ENCODE data around the gene BEGAIN. TPM values are rescaled to one million over a fixed set of nuclear protein-coding genes. Genes with fewer than 3 reads are reported as not detected.

The BEGAIN gene
- total RNA-seq, 1 experiment from 2014 or later: 18.6 TPM

DNA sequence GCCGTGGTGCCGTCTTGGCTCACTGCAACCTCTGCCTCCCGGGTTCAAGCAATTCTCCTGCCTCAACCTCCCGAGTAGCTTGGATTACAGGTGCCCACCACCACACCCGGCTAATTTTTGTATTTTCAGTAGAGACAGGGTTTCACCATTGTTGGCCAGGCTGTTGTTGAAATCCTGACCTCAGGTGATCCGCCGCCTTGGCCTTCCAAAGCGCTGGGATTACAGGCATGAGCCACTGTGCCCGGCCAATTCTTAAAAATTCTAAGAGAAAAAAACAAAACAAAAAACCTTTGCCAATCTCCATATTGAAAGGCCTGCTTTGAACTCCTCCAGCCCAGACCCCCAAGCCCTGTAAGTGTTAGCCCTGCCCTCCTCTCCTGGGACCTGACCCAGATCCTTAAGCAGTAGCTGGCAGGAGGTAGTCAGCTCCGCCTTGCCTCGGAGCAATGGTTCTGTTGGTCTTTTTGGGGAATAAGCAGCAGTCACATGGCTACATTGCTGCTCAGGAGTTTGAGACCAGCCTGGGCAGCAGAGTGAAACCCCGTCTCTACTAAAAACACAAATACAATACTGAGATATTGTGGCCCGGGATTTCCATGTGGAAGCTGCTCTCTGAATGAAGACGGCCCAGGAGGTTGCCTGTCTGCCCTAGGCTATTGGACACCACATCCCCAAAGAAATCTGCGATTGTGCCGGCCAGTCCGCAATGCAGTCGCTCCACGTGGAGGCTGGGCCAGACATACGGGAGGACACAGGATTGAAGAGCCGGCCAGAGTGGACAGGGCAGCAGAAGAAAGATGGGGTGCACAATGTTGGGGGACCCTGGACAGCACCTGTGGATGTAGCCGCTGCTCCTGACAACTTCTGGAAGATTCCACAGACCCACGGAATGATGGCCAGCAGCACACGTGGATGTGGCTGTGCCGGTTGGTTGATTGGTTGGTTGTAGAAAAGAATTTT lies 28.8 kb upstream of the BEGAIN start:
- no peak for DNase-seq (ENCODE audit: low read depth)

DNA sequence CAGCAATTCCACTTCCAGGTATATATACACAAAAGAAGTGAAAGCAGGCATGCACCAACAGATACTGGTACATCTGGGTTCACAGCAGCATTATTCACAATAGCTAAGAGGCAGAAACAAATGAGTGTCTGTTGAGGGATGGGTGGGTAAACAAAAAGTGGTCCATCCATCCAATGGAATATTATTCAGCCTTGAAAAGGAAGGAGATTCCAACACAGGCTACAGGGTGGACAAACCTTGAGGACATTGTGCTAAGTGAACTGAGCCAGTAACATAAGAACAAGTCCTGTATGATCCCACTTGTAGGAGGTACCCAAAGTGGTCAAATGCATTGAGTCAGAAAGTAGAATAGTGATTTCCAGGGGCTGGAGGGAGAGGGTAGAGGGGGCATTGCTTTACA lies 27.6 kb upstream of the BEGAIN start:
- no peak for DNase-seq (ENCODE audit: low read depth)

DNA sequence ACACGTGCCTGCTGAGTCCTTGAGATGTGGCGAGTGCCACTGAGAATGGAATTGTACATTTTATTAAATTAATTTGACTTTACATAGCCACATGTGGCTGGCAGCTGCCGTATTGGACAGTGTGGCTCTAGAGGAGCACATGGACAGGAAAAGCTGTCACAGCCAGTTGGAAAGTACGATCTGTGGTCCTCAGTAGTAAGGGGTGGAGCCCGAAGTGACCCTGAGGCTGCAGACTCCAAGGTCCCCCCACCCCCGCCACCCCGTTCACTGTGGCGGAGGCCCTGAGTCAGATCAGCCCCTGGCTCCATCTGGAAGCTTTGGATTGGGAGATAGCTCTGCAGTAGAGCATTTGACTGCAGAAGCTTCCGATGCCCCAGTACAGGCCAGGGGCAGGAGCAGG lies 25.8 kb upstream of the BEGAIN start:
- no peak for DNase-seq (ENCODE audit: low read depth)

GRCh38 chr14:100611811-100612480 lies 24.7 kb upstream of the BEGAIN start:
- no peak for DNase-seq (ENCODE audit: low read depth)

- peak; percentile 91 for DNase-seq (ENCODE audit: low read depth)
These were observed 23.4 kb upstream of the BEGAIN start for GRCh38 chr14:100610511-100611217.

GRCh38 chr14:100609941-100610391 lies 22.7 kb upstream of the BEGAIN start:
- no peak for DNase-seq (ENCODE audit: low read depth)

DNA sequence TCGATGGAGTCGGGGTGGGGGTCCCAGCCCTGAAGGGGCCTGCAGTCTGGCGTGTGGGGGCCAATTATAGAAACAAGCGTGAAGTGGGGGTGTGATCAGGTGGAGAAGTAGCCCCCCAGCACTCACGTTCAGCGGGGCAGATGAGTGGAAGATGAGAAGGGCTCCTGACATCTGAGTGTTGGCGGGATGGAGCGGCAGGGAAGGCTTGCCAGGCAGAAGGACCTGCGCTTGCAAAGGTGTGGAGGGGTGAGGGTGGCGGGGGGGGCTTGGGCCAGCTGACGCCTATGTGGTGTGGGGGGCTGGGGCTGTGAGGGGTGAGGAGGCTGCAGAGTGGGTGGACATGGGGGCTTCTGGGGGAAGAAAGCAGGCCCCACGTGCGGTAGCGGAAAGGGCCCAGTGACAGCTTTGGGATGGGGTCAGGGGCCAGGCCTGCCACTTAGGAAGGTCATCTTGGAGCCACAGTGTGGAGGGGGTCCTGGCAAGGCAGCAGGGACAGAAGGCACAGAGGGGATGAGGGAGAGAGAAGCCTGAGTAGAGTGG lies 22.2 kb upstream of the BEGAIN start:
- DNase-seq (ENCODE audit: low read depth): no peak

GRCh38 chr14:100608586-100609330 lies 21.5 kb upstream of the BEGAIN start:
- no peak for DNase-seq (ENCODE audit: low read depth)

- DNase-seq (ENCODE audit: low read depth): no peak
These were observed 20.8 kb upstream of the BEGAIN start for GRCh38 chr14:100608064-100608463.

- no peak for DNase-seq (ENCODE audit: low read depth)
These were observed 20.4 kb upstream of the BEGAIN start for GRCh38 chr14:100607611-100607956.

DNA sequence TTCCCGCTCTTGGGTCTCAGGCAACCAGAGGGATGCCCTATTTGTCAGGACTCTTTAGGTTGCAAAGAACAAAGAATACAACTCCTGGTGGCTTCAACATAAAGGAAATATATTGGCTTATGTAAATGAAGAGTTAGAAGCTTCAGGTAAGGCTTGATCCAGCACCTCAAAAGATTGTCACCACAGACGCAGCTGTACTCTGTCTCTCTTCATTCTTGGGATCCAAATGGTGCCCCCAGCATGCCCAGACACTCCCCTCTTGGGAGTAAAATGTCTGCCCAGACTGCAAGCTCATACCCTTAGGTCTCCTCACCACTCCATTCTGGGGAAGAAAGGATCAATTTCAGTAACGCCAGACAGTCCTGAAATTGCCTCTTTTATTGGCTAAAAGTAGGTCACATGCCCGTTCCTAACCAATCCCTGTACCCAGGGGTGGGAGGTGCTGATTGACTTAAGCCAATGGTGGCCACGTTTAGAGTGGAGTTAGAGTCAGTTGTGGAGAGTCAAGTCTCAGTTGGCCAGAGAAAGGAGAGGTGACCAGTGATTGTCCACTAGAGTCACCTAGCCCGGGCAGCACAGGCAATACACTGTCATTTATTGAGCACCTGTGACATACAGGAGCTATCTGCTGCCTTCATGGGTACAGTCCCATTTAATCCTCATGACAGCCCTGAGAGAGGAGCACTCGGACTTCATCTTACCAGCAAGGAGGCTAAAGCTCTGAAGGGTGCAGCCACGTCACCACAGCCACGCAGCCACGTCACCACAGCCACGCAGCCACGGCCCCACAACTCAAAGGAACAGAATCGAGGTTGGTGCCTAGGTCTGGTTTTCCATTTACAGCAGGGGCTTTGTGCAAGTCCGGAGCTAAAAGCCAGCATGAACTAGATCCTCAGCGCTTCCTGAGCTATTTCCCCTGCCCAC lies 19.7 kb upstream of the BEGAIN start:
- no peak for DNase-seq (ENCODE audit: low read depth)

GRCh38 chr14:100605706-100606686 lies 18.8 kb upstream of the BEGAIN start:
- peak; percentile 57 for DNase-seq (ENCODE audit: low read depth)

DNA sequence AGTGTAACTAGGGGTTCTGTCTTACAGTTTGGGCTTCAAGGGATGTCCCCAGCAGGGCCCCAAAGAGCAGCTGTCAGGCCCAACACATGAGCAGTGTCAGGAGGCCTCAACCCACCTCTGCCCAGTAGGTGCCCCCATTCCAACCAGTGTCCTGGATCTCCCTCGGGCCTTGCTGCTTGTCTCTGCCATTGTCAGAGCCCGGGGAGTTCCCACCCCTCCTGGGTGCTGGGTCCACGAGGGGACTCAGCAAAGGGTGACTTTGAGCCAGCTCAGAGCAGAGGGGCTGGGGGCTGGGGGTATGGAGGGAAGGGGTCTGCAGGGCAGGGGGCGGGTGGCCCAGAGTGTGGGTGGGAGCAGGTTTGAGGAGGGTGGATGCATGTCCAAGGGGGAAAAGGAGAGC lies 18.0 kb upstream of the BEGAIN start:
- DNase-seq (ENCODE audit: low read depth): no peak

DNA sequence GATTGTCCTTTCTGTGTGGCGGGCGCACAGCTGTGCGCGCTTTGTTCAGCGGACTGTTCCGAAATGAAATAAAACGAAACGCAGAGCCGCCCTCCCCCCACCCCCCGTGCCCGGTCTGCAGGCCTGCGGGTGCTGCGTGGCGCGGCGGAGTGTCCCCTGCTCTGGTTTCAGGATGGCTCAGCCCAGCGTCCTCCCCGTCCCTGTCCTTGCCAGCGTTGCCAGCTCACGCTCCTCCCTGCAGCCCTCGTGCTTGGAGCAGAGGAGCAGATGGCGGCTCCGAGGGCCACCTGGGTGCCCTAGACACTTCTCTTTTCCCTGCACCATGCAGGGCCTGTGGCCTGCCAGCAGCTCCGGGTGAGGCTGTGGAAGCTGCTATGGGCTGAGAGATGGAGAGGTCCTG lies 17.5 kb upstream of the BEGAIN start:
- DNase-seq (ENCODE audit: low read depth): no peak

GRCh38 chr14:100604121-100604501 lies 16.9 kb upstream of the BEGAIN start:
- DNase-seq (ENCODE audit: low read depth): no peak

DNA sequence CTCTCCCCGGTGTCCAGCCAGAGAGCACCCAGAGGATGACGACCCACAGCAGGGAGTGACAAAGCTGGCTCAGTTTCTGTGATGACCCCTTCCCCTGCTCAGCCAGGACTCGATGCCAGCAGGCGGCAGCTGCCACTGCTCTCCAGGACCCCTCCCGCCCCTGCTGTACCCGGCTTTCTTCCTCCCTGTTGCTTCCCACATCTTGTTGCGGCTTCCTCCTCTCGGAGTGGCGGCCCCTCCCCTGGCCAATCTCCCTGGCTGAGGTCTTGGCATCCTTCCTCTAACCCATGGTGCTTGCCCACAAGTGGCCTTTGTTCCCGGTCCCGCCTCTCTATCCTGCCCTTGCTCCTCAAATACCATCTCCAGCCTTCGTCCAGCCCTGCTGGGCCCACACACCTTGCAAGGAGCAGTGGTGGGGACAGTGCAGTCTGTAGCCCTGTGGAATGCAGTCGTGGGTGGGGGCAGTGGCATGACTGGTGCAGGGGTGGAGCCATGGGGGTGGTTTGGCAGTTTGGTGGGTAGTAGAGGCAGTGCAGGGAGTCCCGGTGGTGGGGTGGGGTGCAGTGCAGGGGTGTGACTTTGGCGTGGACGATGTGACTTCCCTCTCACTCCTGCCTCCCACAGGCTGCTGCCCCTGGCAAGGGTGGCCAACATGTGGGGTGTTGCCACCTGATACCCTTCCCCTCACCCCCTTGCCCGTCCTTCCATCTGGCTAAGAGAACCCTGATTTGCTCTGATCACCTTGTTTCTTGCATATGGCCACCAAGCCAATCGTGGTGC lies 16.3 kb upstream of the BEGAIN start:
- DNase-seq (ENCODE audit: low read depth): no peak

- no peak for DNase-seq (ENCODE audit: low read depth)
These were observed 15.5 kb upstream of the BEGAIN start for GRCh38 chr14:100602621-100603230.

DNA sequence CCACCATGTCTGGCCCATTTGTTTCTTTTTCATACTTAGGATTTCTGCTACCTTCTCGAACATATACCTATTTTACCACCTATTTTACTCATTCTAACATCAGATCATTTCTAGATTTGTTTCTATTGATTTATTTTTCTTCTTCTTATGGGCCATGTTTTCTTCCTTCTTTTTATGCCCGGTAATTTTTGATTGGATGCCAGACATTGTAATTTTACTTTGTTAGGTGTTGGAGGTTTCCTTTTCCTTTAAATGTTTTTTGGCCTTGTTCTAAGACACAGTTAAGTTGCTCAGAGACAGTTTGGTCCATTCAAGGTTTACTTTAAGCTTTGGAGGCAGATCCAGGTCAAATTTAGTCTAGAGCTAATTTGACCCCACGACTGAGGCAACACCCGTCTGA lies 14.7 kb upstream of the BEGAIN start:
- no peak for DNase-seq (ENCODE audit: low read depth)
